ENCODE data around the gene SOX8. TPM values are rescaled to one million over a fixed set of nuclear protein-coding genes. Genes with fewer than 3 reads are reported as not detected.
"Not testable (repeated sequence)": the region's sequence is repeated elsewhere in the genome, so short reads cannot be mapped to it uniquely, and the experiment has no call there.

The SOX8 gene
- total RNA-seq, 1 experiment from 2014 or later = not detected

DNA sequence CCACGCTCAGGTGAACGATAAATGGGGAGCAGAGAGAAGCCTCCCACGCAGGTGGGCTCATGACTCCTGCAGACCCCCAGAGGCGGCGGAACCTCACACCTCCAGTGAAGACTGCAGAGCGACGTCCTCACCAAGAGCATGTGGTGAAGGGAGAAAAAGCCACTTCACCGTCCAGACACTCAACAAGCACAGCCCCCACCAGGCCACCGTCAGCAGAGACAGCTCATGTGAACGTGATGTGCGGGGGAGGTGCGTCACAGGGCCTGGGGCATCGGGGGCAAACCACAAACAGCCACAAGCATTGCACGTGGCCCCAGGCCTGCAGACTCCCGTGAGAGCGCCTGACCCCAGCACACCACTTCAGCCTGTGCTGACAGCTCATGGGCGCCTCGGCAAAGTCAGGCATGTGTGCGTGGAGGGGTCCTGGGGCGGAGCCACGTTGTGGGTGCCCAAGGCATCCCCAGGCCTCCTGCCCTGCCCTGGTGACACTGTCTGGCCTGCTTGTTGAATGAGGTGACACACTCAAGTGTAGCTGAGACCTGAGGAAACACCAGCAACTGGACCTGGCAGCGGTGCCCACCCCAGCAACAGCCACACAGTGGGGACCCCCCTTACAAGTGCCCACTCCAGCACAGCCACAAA is 29.8 kb upstream of the SOX8 start:
- intact Hi-C loops (cut with micrococcal nuclease; ENCODE audit: unreplicated experiment) = no loop called here
- no peaks in the 10 kb centered on the region for H3K9me2 ChIP-seq (ENCODE audit: insufficient read depth)
- ChIA-PET CTCF (no interaction called here), POLR2A (ENCODE audit: unreplicated experiment) (no interaction called here)
- no TSS peak for BruUV-seq (replicated peaks)
- H3K27ac ChIP-seq = no peak overlapping the region
- H3K4me2 ChIP-seq = no peak overlapping the region
- no peaks in the 10 kb centered on the region for H3K79me2 ChIP-seq (ENCODE audit: low read depth)
- no peaks in the 10 kb centered on the region for H3K4me1 ChIP-seq (replicated peaks; ENCODE audit: insufficient read depth)
- no peaks in the 10 kb centered on the region for H4K20me1 ChIP-seq (ENCODE audit: insufficient read depth)
- H3K4me3 ChIP-seq = no peak overlapping the region
- TF ChIP-seq, protein P1, sequence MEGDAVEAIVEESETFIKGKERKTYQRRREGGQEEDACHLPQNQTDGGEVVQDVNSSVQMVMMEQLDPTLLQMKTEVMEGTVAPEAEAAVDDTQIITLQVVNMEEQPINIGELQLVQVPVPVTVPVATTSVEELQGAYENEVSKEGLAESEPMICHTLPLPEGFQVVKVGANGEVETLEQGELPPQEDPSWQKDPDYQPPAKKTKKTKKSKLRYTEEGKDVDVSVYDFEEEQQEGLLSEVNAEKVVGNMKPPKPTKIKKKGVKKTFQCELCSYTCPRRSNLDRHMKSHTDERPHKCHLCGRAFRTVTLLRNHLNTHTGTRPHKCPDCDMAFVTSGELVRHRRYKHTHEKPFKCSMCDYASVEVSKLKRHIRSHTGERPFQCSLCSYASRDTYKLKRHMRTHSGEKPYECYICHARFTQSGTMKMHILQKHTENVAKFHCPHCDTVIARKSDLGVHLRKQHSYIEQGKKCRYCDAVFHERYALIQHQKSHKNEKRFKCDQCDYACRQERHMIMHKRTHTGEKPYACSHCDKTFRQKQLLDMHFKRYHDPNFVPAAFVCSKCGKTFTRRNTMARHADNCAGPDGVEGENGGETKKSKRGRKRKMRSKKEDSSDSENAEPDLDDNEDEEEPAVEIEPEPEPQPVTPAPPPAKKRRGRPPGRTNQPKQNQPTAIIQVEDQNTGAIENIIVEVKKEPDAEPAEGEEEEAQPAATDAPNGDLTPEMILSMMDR (conservative IDR thresholded peaks at IDR 0.05) = no peak
- no peak for TF ChIP-seq EZH2 (IDR thresholded peaks at IDR 0.05; ENCODE audit: low read depth)
- H3K36me3 ChIP-seq (ENCODE audit: low read depth) = no peaks in the 10 kb centered on the region
- no peak for DNase-seq
- H3F3A ChIP-seq (ENCODE audit: insufficient read depth, low read depth) = no peaks in the 10 kb centered on the region
- H3K9me3 ChIP-seq (ENCODE audit: insufficient read depth, low read depth) = no peaks in the 10 kb centered on the region
- H2AFZ ChIP-seq = no peak overlapping the region
- H3K27me3 ChIP-seq (ENCODE audit: insufficient read depth, low read depth) = no peaks in the 10 kb centered on the region

DNA sequence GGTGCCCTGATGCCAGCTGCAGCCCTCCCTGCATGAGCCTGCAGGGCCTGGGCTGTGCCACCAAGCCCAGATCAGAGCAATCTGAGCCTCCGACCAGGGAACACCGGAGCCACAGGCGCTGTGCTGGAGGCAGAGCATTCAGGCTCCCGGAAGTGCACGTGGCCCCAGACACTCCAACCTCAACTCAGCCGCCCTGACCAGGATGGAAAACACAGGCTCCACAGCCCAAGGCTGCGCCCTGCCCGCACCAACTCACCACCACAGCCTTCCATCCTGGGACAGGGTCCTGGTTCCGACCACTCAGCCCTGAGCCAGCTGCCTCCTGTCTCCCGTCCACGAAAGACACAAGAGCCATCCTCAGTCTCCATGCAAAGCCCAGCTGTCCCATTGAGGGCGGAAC is 29.2 kb upstream of the SOX8 start:
- H4K20me1 ChIP-seq (ENCODE audit: insufficient read depth) = no peaks in the 10 kb centered on the region
- H2AFZ ChIP-seq = no peak overlapping the region
- no peaks in the 10 kb centered on the region for H3K27me3 ChIP-seq (ENCODE audit: insufficient read depth, low read depth)
- no peak overlapping the region for H3K27ac ChIP-seq
- no peaks in the 10 kb centered on the region for H3F3A ChIP-seq (ENCODE audit: insufficient read depth, low read depth)
- no peak overlapping the region for H3K4me2 ChIP-seq
- intact Hi-C loops (cut with micrococcal nuclease; ENCODE audit: unreplicated experiment) = no loop called here
- H3K79me2 ChIP-seq (ENCODE audit: low read depth) = no peaks in the 10 kb centered on the region
- no TSS peak for BruUV-seq (replicated peaks)
- POLR2A ChIA-PET (ENCODE audit: unreplicated experiment) = interaction anchor here (0.6 kb wide), 1 partner anchor 12 kb away, joined by 3 read pairs; no protein-coding TSS in a partner anchor
- H3K4me3 ChIP-seq = no peak overlapping the region
- H3K9me2 ChIP-seq (ENCODE audit: insufficient read depth) = no peaks in the 10 kb centered on the region
- CTCF ChIA-PET = no interaction called here
- H3K9me3 ChIP-seq (ENCODE audit: insufficient read depth, low read depth) = no peaks in the 10 kb centered on the region
- no peak for DNase-seq
- TF ChIP-seq EZH2 (IDR thresholded peaks at IDR 0.05; ENCODE audit: low read depth) = no peak
- TF ChIP-seq, protein P1 (conservative IDR thresholded peaks at IDR 0.05) = no peak
- no peaks in the 10 kb centered on the region for H3K4me1 ChIP-seq (replicated peaks; ENCODE audit: insufficient read depth)
- H3K36me3 ChIP-seq (ENCODE audit: low read depth) = no peaks in the 10 kb centered on the region

DNA sequence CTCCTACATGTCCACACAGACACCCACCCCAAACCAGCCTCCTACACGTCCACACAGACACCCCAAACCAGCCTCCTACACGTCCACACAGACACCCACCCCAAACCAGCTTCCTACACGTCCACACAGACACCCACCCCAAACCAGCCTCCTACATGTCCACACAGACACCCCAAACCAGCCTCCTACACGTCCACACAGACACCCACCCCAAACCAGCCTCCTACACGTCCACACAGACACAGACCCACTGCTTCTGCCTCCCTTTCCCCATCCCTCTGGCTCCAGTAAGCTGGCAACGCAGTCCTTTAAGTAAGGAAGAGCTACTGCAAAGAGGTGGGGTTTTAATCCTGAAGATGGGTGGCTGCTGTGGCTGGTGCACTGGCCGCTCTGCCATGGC is 27.8 kb upstream of the SOX8 start:
- H3K27me3 ChIP-seq (ENCODE audit: insufficient read depth, low read depth); H3K36me3 ChIP-seq (ENCODE audit: low read depth); H3K9me2 ChIP-seq (ENCODE audit: insufficient read depth); H3K79me2 ChIP-seq (ENCODE audit: low read depth); H3K4me1 ChIP-seq (replicated peaks; ENCODE audit: insufficient read depth); H3K9me3 ChIP-seq (ENCODE audit: insufficient read depth, low read depth); intact Hi-C loops (cut with micrococcal nuclease; ENCODE audit: unreplicated experiment); H3K4me3 ChIP-seq; H4K20me1 ChIP-seq (ENCODE audit: insufficient read depth); BruUV-seq (replicated peaks); DNase-seq; CTCF ChIA-PET; POLR2A ChIA-PET (ENCODE audit: unreplicated experiment); H3K27ac ChIP-seq; H2AFZ ChIP-seq; H3F3A ChIP-seq (ENCODE audit: insufficient read depth, low read depth); H3K4me2 ChIP-seq: not testable (repeated sequence)

DNA sequence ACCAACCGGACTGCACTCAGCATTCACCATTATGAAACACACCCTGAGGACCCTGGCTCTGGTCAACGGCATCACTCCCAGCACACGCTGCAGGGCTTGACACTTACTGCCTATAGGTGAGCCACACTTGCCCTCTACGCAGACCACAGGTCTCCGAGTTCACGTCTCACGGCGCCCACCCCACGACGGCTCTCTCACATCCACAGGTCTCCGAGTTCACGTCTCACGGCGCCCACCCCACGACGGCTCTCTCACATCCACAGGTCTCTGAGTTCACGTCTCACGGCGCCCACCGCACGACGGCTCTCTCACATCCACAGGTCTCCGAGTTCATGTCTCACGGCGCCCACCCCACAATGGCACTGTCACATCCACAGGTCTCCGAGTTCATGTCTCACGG is 25.8 kb upstream of the SOX8 start:
- BruUV-seq (replicated peaks); H3K27ac ChIP-seq; H3K36me3 ChIP-seq (ENCODE audit: low read depth); H3K4me3 ChIP-seq; H3K9me3 ChIP-seq (ENCODE audit: insufficient read depth, low read depth); H3F3A ChIP-seq (ENCODE audit: insufficient read depth, low read depth); H3K4me1 ChIP-seq (replicated peaks; ENCODE audit: insufficient read depth); H4K20me1 ChIP-seq (ENCODE audit: insufficient read depth); H3K9me2 ChIP-seq (ENCODE audit: insufficient read depth); H2AFZ ChIP-seq; DNase-seq; H3K79me2 ChIP-seq (ENCODE audit: low read depth); H3K27me3 ChIP-seq (ENCODE audit: insufficient read depth, low read depth); H3K4me2 ChIP-seq; POLR2A ChIA-PET (ENCODE audit: unreplicated experiment); intact Hi-C loops (cut with micrococcal nuclease; ENCODE audit: unreplicated experiment); CTCF ChIA-PET: not testable (repeated sequence)

Data from PC-9 (cell line).